ENCODE measurements around the gene CDKN2AIP.

The CDKN2AIP gene

GRCh38 chr4:183411291-183411861, 33.1 kb upstream of the CDKN2AIP start:
- no peak overlapping the region for H3K4me3 ChIP-seq (ENCODE audit: low read depth, low read length)
- DNase-seq (ENCODE audit: low read depth) = no peak
- no peak for TF ChIP-seq CTCF (IDR thresholded peaks at IDR 0.05; ENCODE audit: low read depth, low read length, missing control alignments)

- TF ChIP-seq CTCF (IDR thresholded peaks at IDR 0.05; ENCODE audit: low read depth, low read length, missing control alignments) = no peak
- H3K4me3 ChIP-seq (ENCODE audit: low read depth, low read length) = no peak overlapping the region
- no peak for DNase-seq (ENCODE audit: low read depth)
Observed at GRCh38 chr4:183412821-183413220, 31.6 kb upstream of the CDKN2AIP start.

GRCh38 chr4:183413234-183414200, 30.9 kb upstream of the CDKN2AIP start:
- H3K4me3 ChIP-seq (ENCODE audit: low read depth, low read length) = no peak overlapping the region
- no peak for DNase-seq (ENCODE audit: low read depth)
- no peak for TF ChIP-seq CTCF (IDR thresholded peaks at IDR 0.05; ENCODE audit: low read depth, low read length, missing control alignments)

GRCh38 chr4:183416879-183417755, 27.3 kb upstream of the CDKN2AIP start:
- H3K4me3 ChIP-seq (ENCODE audit: low read depth, low read length) = no peak overlapping the region

GRCh38 chr4:183422962-183423631, 21.3 kb upstream of the CDKN2AIP start:
- no peak for DNase-seq (ENCODE audit: low read depth)
- no peak overlapping the region for H3K4me3 ChIP-seq (ENCODE audit: low read depth, low read length)
- TF ChIP-seq CTCF (IDR thresholded peaks at IDR 0.05; ENCODE audit: low read depth, low read length, missing control alignments) = no peak

More at GRCh38 chr4:183416879-183417755, 27.3 kb upstream of the CDKN2AIP start:
- DNase-seq (ENCODE audit: low read depth) = no peak
- no peak for TF ChIP-seq CTCF (IDR thresholded peaks at IDR 0.05; ENCODE audit: low read depth, low read length, missing control alignments)

- no peak overlapping the region for H3K4me3 ChIP-seq (ENCODE audit: low read depth, low read length)
- no peak for DNase-seq (ENCODE audit: low read depth)
- TF ChIP-seq CTCF (IDR thresholded peaks at IDR 0.05; ENCODE audit: low read depth, low read length, missing control alignments) = no peak
Observed at GRCh38 chr4:183424109-183424744, 20.2 kb upstream of the CDKN2AIP start.
